ENCODE data around the gene TFAP2E.

The TFAP2E gene

GRCh38 chr1:35557118-35557610, 15.9 kb upstream of the TFAP2E start, which contains the start of gene KIAA0319L:
Gene KIAA0319L (minus strand): TSS chr1:35557403. CDS start chr1:35554491, 2,912 bp downstream.
- no peak for DNase-seq (ENCODE audit: low spot score)

DNA sequence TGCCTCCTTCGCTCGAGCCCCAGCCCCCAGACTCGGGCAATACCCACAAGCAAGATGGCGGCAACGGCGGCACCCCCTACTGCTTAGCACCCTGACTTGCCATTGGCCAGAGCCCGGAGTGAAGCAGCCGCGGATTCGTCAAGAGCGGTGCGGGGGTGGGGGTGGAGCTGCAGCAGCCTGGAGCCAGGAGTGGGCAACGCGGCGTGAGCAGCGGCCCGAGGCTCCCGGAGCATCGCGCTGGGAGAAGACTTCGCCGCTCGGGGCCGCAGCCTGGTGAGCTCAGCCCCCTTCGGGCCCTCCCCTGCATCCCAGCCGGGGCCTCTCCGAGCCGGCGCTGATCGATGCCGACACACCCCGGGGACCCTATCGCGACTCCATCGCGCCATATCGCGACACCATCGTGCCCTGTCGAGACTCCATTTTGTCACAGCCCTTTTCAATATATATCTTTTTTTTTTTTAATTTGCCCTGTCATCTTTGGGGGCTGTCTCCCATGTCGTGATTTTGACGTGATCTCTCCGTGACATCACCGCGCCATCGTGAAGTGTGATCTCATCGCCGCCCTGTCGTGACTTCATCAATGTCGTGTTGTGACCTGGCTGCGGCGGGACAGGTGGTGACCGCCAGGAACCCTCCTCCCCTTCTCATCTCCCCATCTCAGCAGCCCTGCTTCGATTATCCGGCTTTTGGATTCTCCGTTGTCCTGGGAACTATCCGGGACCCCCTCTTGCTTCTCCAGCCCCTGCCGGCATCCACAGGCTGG, 15.3 kb upstream of the TFAP2E start, which contains the start of gene NCDN:
TSS of gene NCDN (plus strand) at position 189 of the 763 bp plus-strand sequence. CDS start at position 581, 392 bp downstream.
- peak; percentile 97 for DNase-seq (ENCODE audit: low spot score)

- DNase-seq (ENCODE audit: low spot score) = no peak
Observed at GRCh38 chr1:35558374-35559316, 14.5 kb upstream of the TFAP2E start.

DNA sequence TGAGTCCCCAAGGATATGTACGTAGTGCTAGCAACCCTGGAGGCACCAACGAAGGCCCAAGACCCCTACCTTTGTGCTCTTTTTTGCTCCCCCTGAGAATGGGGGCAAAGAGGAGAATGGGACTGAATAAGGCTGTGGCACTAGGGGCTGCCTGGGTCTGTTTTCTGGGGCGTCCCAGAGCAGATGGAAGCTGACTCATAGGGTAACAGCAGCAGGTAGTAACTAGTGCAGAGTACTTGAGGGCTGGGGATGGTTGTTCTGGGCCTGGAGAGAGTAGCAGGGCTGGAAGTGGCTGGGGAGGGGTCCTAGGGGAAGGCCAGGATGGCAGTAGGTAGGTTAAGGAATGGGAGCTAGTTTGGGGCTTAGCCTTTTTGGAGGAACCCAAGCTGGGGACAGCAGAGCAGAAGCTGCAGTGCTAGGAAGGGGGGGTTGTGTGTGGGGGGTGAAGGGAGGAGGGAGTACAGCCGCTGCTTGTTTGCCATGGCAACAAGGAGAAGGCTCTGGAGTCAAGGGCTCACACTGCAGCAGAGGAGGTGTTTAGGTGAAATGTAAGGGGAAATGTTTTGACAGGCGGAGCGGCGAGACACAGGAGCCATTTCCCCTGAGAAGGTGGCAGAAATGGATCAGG, 13.7 kb upstream of the TFAP2E start:
- no peak for DNase-seq (ENCODE audit: low spot score)

DNA sequence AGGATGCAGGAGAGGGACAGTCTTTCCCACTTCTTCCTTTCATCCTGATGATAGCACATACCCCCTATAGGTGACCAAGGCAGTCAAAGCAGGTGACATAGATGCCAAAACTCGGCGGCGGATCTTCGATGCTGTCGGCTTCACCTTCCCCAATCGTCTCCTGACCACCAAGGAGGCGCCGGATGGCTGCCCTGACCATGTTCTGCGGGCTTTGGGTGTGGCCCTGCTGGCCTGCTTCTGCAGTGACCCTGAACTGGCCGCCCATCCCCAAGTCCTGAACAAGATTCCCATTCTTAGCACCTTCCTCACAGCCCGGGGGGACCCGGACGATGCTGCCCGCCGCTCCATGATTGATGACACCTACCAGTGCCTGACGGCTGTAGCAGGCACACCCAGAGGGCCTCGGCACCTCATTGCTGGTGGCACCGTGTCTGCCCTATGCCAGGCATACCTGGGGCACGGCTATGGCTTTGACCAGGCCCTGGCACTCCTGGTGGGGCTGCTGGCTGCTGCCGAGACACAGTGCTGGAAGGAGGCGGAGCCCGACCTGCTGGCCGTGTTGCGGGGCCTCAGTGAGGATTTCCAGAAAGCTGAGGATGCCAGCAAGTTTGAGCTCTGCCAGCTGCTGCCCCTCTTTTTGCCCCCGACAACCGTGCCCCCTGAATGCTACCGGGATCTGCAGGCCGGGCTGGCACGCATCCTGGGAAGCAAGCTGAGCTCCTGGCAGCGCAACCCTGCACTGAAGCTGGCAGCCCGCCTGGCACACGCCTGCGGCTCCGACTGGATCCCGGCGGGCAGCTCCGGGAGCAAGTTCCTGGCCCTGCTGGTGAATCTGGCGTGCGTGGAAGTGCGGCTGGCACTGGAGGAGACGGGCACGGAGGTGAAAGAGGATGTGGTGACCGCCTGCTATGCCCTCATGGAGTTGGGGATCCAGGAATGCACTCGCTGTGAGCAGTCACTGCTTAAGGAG, 12.6 kb upstream of the TFAP2E start:
- no peak for DNase-seq (ENCODE audit: low spot score)

GRCh38 chr1:35561297-35561971, 11.7 kb upstream of the TFAP2E start:
- no peak for DNase-seq (ENCODE audit: low spot score)

- DNase-seq (ENCODE audit: low spot score) = no peak
Observed at GRCh38 chr1:35561972-35562680, 11.0 kb upstream of the TFAP2E start.

DNA sequence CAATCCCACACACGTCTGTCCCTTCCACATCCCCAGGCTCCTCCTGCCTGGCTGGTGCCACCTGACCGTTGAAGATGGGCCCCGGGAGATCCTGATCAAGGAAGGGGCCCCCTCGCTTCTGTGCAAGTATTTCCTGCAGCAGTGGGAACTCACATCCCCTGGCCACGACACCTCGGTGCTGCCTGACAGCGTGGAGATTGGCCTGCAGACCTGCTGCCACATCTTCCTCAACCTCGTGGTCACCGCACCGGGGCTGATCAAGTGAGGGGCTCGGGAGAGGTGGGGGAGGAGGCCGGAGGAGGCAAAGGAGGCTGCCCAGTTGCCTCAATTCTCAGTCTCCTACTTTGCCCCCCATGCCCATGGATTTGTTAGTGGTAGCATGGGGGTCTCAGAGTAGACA, 9.9 kb upstream of the TFAP2E start:
- DNase-seq (ENCODE audit: low spot score) = no peak

DNA sequence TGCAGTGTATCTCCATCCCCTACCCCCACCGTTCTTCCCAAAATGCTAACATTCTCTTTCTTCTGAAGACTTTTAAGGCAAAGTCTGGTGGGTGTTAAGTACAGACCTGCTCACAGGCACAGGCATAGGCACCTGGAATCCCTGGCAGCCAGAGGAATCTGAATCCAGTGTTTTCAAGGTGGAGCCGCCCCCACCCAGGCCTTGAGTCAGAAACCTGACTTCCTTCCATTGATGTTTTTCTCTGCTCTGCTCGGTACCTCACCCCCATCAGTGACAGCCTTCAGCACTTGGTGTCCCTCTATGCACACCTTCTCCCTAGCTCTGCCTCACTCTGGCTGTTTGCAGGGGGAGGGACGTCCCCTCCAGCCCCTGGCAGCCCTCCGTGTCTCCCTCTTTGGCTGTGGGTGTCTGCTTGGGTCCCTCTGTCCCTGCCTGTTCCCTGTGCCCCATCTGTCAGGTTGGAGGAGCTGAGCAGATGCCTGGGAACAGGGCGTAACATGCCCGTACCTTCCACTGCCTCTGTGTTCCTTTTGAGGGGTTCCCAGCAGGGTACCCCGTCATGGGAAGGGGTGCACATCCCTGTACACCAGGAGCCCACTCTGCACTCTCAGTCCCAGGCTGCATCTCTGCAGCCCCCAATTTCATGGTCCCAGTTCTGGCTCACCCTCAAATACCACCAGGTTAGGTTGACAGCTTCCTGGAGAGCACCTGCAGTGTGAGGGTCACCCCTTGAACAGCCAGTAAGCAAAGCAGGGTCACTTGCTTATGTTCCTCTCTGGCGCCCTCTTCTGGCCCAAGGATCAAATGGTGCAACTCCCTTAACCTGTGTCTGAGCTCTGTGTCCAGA, 8.9 kb upstream of the TFAP2E start:
- peak; percentile 90 for DNase-seq (ENCODE audit: low spot score)

- no peak for DNase-seq (ENCODE audit: low spot score)
Observed at GRCh38 chr1:35564884-35565741, 8.0 kb upstream of the TFAP2E start.

DNA sequence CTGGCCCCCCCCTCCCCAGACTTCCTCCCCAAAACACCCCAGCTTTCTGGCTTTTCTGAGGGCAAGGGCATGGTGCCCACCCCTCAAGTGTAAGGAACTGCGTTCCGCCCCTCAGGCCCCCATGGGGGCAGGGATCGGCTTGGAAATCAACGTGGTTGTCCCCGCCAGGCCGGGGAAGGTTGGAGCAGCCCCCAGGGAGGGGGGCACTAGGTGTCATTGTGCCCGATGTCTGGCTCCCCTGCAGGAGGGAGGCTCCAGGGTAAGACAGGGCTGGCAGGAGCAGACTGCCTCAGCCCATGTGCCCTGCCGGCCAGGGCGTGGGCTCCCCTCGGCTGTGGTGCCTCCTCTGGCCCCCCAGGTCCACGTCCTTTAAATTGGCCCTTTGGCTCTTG, 7.4 kb upstream of the TFAP2E start:
- no peak for DNase-seq (ENCODE audit: low spot score)

DNA sequence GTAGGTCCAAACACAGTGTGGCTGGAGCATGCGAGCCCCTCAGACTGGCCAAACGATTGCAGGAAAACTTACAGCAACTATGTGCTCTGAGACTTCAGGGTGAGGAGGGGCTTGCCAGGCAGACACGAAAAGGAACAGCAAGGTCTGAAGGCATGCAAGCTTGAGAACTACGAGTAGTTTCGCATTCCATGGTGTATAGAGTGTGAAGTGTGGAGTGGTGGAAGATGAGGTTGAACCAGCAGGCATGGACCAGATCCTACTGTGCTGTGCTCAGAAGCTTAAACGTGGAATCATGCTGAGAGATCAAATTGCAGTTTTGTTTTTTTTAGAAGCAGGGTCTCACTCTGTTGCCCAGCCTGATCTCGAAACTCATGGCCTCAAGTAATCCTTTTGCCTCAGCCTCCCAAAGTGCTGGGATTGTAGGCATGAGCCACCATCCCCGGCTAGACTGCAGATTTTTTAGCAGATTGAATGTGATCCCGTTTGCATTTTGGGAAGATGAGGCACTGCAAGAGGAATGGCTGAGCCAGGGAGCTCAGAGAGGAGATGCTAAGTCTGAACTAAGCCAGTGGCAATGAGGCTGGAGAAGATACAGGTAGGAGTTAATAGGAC, 5.1 kb upstream of the TFAP2E start:
- DNase-seq (ENCODE audit: low spot score) = peak; percentile 3

DNA sequence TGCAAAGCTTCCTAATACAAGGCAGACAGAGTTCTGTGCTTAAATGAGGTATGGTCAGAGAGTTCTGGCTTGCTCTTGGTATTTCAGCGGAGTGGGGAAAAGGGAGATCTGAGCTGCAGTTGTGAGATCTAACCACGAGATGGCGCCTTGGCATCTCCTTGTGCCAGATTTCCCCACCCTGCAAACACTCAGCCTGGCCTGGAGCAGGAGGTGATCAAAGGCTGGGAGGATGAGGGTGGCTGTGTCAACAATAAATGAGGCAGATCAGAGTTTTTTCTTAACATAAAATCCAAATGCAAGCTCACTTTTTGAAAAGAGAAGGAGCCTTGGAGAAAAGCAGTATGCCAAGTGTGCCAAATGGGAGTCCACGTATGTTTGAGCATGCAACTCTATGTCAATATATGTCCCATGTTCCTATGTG, 4.1 kb upstream of the TFAP2E start:
- DNase-seq (ENCODE audit: low spot score) = peak; percentile 83

GRCh38 chr1:35569936-35570335, 3.2 kb upstream of the TFAP2E start:
- DNase-seq (ENCODE audit: low spot score) = no peak

DNA sequence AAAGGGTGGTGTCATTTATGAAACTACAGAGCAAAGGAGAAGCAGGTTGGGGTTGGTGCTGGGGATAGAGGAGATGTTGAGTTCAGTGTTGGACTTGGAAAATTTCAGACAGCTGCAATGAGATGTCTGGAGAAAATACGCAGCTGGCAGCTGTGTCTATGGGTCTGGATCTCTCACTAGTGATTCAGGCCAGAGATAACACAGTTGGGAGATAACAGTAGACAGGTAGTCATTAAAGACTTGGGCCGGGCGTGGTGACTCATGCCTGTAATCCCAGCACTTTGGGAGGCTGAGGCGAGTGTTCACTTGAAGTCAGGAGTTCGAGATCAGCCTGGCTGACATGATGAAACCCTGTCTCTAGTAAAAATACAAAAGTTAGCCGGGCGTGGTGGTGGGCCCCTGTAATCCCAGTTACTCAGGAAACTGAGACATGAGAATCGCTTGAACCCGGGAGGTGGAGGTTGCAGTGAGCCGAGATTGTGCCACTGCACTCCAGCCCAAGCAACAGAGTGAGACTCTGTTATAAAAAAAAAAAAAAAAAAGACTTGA, 2.5 kb upstream of the TFAP2E start:
- DNase-seq (ENCODE audit: low spot score) = no peak

DNA sequence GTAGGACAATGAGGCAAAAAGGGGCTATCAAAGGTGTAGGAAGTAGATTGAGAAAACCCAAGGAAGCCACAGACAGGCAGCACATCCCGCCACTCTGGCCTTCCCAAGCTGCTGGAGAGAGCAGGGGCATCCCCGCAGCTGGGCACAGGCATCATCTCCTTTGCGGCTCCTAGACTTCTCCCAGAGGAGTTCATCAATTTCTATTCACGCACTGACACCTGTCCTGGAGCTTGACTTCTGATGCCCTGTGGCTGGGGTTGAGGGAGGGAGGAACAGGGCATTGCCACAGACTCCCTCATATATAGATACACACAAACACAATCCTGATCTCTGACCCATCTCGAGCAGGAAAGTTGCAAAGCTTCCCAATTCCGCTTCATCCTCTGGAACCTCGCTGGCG, 1.9 kb upstream of the TFAP2E start:
- DNase-seq (ENCODE audit: low spot score) = no peak

- no peak for DNase-seq (ENCODE audit: low spot score)
Observed at GRCh38 chr1:35572296-35572695, 818 bp upstream of the TFAP2E start.

Measured in NAMALWA (cell line).